GM19099 (cell line): ENCODE measurements around the gene WDR75.

Source experiments
- POLR2A ChIP-seq: IDR thresholded peaks from 3 replicates; pipeline ENCODE4 v1.6.1; 2011; ENCODE audit warnings: low read depth; ENCODE audit not compliant: insufficient read length; ENCODE audit errors: extremely low read depth

Gene WDR75

DNA sequence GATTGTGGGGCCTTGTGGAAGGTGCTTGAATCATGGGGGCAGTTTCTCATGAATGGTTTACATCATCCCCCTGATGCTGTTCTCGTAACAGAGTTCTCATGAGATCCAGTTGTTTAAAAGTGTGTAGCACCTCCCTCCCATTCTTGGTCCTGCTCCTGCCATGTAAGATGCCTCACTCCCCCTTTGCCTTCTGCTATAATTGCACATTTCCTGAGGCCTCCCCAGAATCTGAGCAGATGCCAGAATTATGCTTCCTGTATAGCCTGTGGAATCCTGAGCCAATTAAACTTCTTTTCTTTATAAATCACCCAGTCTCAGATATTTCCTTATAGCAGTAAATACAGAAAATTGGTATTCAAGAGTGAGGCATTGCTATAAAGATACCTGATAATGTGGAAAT, 15.6 kb upstream of the WDR75 start:
- no peak for TF ChIP-seq POLR2A

GRCh38 chr2:189426886-189427285, 14.4 kb upstream of the WDR75 start:
- TF ChIP-seq POLR2A = no peak

GRCh38 chr2:189427872-189428271, 13.4 kb upstream of the WDR75 start:
- no peak for TF ChIP-seq POLR2A

DNA sequence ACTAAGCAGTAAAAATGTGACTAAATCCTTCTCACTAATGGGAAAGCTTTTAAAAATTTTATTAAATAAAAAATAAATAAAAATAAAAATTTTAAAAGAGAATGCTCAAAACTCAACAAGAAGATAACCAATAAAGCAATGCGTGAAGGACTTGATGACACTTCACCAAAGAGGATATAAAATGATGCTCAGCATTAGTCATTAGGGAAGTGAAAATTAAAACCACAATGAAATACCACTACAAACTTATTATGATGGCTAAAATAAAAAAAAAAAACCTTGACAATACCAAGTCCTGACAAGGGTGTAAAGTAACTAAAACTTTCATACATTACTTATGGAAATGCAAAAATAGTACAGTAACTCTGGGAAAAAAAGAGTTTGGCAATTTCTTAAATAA, 3.3 kb upstream of the WDR75 start:
- TF ChIP-seq POLR2A = no peak

DNA sequence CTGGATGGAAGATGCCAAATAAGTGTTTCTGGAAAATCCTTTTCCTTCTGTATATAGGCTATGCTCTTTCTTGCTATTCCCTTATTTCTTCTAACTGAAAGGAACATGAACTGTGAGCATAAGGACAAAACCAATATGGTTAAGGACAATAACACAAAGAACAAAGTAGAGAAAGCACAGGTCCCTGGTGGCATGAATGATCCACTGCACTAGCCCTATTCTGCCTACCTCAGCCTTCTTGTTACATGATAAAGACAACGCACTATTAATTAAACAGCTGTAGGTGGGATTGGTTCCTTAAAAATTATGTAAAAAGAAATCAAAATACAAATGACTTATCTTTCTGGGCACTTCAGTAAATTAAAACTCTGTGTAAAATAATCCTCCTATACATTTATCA, 1.9 kb upstream of the WDR75 start:
- TF ChIP-seq POLR2A = no peak

DNA sequence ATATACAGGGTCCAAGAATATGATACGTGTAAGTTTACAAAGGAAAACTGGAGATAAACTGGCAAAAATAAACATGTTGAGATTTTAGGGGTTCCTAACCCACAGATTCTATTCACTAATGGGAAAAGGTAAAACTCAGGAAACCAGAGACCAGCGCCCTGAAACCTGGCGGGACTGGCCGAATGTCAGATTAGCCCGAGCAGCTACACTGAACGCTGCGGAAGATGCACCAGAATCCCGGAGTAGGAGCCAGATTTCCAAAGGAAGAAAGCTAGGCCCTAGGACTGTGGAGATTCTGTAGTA, 679 bp upstream of the WDR75 start:
- no peak for TF ChIP-seq POLR2A

GRCh38 chr2:189441709-189442074, 418 bp downstream of the WDR75 start:
- no peak for TF ChIP-seq POLR2A

GRCh38 chr2:189442468-189442867, 1.2 kb downstream of the WDR75 start:
- TF ChIP-seq POLR2A = no peak

DNA sequence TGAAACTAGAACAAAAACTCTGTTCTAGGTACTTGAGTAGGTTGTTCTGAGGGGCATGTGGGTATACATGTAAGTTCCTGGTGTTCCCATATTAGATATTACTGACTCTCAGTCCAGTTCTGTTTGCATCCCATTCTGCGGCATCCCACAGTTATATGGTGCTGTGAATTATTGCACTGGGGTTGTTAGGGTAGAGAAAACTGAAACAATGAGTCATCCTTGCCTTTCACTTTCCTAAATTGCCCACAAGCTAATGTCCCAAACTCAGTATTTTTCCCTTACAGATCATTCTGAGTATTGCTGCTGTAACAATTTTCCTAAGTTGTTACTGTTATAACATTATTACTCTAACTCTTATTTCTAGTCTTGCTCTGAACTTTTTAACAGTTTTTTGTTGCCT, 3.0 kb downstream of the WDR75 start:
- TF ChIP-seq POLR2A = no peak

GRCh38 chr2:189446780-189447179, 5.5 kb downstream of the WDR75 start:
- TF ChIP-seq POLR2A = no peak

DNA sequence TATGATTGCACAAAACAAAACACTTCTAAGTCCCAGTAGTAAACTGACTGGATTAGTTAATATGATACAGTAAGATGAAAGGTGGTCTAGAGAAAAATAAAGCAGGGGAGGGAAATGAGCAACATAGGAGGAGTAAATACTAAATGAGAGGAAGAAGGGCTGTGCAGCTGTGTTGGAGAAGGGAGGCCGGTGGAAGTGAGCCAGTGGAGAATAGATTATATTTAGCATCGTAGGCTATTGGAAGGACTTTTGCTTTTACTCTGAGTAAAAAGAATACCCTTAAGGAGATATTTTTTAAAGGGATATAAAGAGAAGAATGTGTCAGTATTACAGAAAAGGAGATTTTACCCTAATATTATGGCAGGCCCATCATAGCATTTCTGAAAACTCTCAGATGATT, 12.7 kb downstream of the WDR75 start:
- TF ChIP-seq POLR2A = no peak

DNA sequence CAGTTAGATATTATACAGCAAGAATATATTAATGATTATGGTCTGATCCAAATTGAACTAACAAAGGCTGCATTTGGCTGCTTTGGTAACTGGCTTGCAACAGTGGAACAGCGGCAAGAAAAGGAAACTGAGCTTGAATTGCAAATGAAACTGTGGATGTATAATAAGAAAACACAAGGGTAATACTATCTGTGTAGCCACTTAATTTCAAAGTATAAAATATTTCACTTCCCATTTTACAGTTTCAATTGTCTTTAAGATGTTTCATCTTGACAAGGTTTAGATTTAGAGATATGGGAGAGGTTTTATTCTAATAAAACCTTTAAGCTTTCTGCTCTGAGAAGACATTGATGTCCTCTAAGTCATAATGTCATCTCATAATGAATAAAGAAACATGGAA, 23.8 kb downstream of the WDR75 start:
- TF ChIP-seq POLR2A = no peak

GRCh38 chr2:189465478-189465877, 24.2 kb downstream of the WDR75 start:
- TF ChIP-seq POLR2A = no peak

DNA sequence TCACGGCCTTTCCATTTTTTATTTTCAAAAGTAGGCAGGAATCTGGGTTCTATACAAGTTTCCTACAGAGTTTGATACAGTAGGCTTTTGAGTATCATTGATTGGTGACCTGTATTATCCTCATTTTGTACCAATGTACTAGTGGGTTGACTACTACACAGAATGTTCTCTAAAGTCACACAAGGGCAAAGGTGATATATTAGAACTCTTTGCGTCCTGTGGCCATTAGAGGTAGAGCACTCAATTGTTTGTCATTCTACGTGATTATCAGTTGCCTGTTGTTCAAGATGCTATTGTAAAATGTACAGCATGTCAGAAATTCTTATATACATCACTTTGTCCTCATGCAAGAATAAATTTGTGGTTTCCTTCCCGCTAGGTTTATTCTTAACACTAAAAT, 24.8 kb downstream of the WDR75 start:
- TF ChIP-seq POLR2A = no peak

DNA sequence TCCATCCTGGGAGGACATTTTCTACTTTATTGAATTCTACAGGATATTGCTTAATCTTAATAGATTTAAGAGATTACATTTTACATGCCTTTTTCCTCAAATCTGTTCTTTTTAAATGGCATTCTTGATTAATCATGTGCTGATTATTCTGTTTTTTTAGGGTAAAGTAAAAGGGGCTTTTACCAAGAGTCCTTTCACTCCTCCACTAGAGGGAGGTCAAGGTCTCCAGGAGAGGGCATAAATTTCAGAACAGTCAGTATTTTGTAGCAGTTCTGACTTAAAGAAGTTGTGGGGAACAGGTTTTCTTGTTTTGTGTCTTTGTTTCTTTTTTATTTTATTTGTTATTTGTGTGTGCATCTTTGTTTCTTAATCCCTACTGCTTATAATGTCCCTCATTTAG, 25.4 kb downstream of the WDR75 start:
- TF ChIP-seq POLR2A = no peak

- TF ChIP-seq POLR2A = no peak
These were observed 25.9 kb downstream of the WDR75 start for GRCh38 chr2:189467160-189467559.

DNA sequence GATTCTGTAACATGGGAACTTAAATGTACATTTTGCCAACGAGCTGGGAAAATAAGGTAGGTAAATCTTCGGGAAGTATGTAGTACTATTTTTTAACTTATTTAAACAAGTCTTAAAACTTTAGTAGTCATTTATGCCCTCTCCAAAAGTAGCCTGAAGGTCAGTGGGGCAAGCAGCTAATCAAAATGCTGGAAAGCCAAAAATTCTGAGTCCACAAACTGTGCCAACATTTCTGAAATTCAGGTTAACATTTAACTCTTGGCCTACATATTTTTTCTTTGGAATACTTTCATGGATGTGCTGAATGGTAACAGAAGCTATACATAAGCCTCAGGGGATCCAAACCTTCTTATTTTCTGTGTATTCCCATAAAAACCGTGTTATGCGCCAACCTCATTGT, 26.3 kb downstream of the WDR75 start:
- no peak for TF ChIP-seq POLR2A

DNA sequence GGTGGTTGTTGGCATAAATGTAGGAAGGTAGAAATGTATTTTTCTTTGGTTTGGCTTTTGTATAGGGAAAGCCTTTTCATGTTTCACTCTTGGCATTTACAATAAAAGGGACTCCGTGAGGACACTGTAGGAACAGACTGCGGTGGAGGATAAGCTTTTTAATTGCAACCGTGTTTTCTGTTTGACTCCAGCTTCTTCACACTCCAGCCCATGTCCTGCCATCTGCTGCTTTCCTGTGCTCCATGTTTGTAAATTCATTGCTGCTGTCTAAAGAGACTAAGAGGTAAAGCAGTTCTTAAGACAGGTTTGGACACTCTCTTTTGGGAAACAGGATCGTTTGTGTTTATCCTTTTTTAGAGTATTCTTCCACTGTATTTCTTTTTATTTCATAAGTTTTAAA, 33.3 kb downstream of the WDR75 start:
- TF ChIP-seq POLR2A = no peak
